ENCODE results near the gene DIP2B.

DNA sequence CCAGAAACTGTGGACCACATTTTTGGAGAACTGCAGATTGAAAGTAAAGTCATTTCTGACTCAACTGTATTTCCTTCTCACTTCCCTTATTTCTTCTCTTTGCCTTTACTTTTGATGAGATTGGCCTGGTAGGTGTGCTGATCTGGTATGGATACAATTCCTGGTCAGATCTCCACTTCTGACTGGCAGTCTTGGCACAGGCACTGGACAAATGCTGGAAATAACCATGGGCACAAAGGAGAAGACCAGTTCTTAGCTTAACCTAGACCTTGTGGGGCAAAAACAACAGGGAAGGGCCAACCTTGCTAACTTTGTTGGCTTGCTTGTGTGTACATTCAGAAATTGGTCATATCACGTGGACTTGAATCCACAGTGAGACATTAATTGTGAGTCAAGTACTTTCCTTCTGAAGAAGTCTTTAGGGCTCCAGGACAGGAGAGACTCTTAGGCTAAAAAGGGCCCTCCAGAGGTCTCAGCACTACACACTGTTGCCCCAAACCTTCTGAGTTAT lies 75.0 kb downstream of the DIP2B start:
- TF ChIP-seq RCOR1 (IDR thresholded peaks at IDR 0.05; ENCODE audit: low read length) (no peak), EP300 (IDR thresholded peaks at IDR 0.05; ENCODE audit: borderline replicate concordance in 1 of 2, low read depth in 1 of 2, low read length in 1 of 2) (no peak), POLR2AphosphoS5 (IDR thresholded peaks at IDR 0.05; ENCODE audit: low read depth, low read length) (no peak), USF1 (IDR thresholded peaks at IDR 0.05; ENCODE audit: borderline replicate concordance, low read depth) (no peak), NRF1 (IDR thresholded peaks at IDR 0.05; ENCODE audit: low read depth, low read length) (no peak), RXRA (IDR thresholded peaks at IDR 0.05; ENCODE audit: borderline replicate concordance, low read depth) (no peak)
- TF ChIP-seq, protein P1, sequence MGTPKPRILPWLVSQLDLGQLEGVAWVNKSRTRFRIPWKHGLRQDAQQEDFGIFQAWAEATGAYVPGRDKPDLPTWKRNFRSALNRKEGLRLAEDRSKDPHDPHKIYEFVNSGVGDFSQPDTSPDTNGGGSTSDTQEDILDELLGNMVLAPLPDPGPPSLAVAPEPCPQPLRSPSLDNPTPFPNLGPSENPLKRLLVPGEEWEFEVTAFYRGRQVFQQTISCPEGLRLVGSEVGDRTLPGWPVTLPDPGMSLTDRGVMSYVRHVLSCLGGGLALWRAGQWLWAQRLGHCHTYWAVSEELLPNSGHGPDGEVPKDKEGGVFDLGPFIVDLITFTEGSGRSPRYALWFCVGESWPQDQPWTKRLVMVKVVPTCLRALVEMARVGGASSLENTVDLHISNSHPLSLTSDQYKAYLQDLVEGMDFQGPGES (IDR thresholded peaks at IDR 0.05; ENCODE audit: low read depth, low read length) = no peak
- TF ChIP-seq, protein P2, sequence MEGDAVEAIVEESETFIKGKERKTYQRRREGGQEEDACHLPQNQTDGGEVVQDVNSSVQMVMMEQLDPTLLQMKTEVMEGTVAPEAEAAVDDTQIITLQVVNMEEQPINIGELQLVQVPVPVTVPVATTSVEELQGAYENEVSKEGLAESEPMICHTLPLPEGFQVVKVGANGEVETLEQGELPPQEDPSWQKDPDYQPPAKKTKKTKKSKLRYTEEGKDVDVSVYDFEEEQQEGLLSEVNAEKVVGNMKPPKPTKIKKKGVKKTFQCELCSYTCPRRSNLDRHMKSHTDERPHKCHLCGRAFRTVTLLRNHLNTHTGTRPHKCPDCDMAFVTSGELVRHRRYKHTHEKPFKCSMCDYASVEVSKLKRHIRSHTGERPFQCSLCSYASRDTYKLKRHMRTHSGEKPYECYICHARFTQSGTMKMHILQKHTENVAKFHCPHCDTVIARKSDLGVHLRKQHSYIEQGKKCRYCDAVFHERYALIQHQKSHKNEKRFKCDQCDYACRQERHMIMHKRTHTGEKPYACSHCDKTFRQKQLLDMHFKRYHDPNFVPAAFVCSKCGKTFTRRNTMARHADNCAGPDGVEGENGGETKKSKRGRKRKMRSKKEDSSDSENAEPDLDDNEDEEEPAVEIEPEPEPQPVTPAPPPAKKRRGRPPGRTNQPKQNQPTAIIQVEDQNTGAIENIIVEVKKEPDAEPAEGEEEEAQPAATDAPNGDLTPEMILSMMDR (IDR thresholded peaks at IDR 0.05) = no peak
- TF ChIP-seq, protein P3, sequence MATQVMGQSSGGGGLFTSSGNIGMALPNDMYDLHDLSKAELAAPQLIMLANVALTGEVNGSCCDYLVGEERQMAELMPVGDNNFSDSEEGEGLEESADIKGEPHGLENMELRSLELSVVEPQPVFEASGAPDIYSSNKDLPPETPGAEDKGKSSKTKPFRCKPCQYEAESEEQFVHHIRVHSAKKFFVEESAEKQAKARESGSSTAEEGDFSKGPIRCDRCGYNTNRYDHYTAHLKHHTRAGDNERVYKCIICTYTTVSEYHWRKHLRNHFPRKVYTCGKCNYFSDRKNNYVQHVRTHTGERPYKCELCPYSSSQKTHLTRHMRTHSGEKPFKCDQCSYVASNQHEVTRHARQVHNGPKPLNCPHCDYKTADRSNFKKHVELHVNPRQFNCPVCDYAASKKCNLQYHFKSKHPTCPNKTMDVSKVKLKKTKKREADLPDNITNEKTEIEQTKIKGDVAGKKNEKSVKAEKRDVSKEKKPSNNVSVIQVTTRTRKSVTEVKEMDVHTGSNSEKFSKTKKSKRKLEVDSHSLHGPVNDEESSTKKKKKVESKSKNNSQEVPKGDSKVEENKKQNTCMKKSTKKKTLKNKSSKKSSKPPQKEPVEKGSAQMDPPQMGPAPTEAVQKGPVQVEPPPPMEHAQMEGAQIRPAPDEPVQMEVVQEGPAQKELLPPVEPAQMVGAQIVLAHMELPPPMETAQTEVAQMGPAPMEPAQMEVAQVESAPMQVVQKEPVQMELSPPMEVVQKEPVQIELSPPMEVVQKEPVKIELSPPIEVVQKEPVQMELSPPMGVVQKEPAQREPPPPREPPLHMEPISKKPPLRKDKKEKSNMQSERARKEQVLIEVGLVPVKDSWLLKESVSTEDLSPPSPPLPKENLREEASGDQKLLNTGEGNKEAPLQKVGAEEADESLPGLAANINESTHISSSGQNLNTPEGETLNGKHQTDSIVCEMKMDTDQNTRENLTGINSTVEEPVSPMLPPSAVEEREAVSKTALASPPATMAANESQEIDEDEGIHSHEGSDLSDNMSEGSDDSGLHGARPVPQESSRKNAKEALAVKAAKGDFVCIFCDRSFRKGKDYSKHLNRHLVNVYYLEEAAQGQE (IDR thresholded peaks at IDR 0.05; ENCODE audit: low read depth, low read length) = no peak
